HepG2 (cell line): ENCODE results near the gene COX14. TPM values are rescaled to one million over a fixed set of nuclear protein-coding genes. Genes with fewer than 3 reads are reported as not detected.

ENCODE experiments used
- AHR ChIP-seq: IDR thresholded peaks from 2 replicates; pipeline ENCODE4 v1.6.1; 2018; ENCODE audit warnings: missing genetic modification reagents, missing compliant biosample characterization
- GATAD1 ChIP-seq: IDR thresholded peaks from 2 replicates; pipeline ENCODE4 v1.6.1; 2016; ENCODE audit warnings: missing genetic modification reagents, missing compliant biosample characterization
- YEATS2 ChIP-seq: sonication (generic); formaldehyde crosslinking; IDR thresholded peaks from 2 replicates; pipeline ENCODE4 v1.4.0; 2020; ENCODE audit warnings: missing genetic modification reagents, borderline replicate concordance
- ZNF20 ChIP-seq: sonication (generic); formaldehyde crosslinking; IDR thresholded peaks from 2 replicates; pipeline ENCODE4 v1.4.0; 2020; ENCODE audit warnings: mild to moderate bottlenecking, moderate library complexity, missing genetic modification reagents
- ZNF367 ChIP-seq: sonication (generic); formaldehyde crosslinking; IDR thresholded peaks from 2 replicates; pipeline ENCODE4 v1.4.0; 2020; ENCODE audit warnings: missing genetic modification reagents, borderline replicate concordance
- ZNF567 ChIP-seq: sonication (generic); formaldehyde crosslinking; IDR thresholded peaks from 2 replicates; pipeline ENCODE4 v1.8.1; 2023; ENCODE audit warnings: mild to moderate bottlenecking, missing genetic modification reagents, borderline replicate concordance
- ZNF841 ChIP-seq: sonication (generic); formaldehyde crosslinking; IDR thresholded peaks from 2 replicates; pipeline ENCODE4 v1.8.1; 2023; ENCODE audit warnings: missing genetic modification reagents, borderline replicate concordance
- polyA plus RNA-seq, 8 experiments: library from polyadenylated mRNA; depleted of rRNA in 3 of 8; stranded (reverse) in 7 of 8; unstranded in 1 of 8; fragments of >200 nt; fragmentation: Illumina TruSeq in 4 of 8; extraction: Trizol in 4 of 8; gene quantifications; 2 replicates each; pipeline versions ENCODE4 v1.2.1 to v1.2.3, GENCODE V29; 2011 to 2016; ENCODE audit warnings: low read depth in 4 of 8, missing spikeins in 1 of 8, mixed read lengths in 1 of 8; ENCODE audit not compliant: insufficient read depth in 1 of 8
- total RNA-seq, 5 experiments: library from RNA; depleted of rRNA; stranded (reverse); fragments of >200 nt; fragmentation: Illumina TruSeq; extraction: Trizol; gene quantifications; 2 replicates each; pipeline ENCODE4 v1.2.3, GENCODE V29; 2016; ENCODE audit warnings: low read depth in 1 of 5
- TF ChIP-seq, protein P1 (sequence below), 2 experiments: sonication (generic) in 1 of 2; formaldehyde crosslinking in 1 of 2; IDR thresholded peaks; 2 replicates each; pipeline versions ENCODE4 v1.6.1 to v1.9.0; 2014 to 2022; ENCODE audit warnings: antibody characterized with exemption in 1 of 2, borderline replicate concordance in 1 of 2, inconsistent platforms in 1 of 2, low read depth in 1 of 2, missing genetic modification reagents in 1 of 2
- TF ChIP-seq, protein P2 (sequence below): sonication (generic); formaldehyde crosslinking; IDR thresholded peaks from 2 replicates; pipeline ENCODE4 v1.4.0; 2020; ENCODE audit warnings: missing genetic modification reagents, borderline replicate concordance
- TF ChIP-seq, protein P3 (sequence below): sonication (generic); formaldehyde crosslinking; IDR thresholded peaks from 2 replicates; pipeline ENCODE4 v1.9.0; 2022; ENCODE audit warnings: missing genetic modification reagents, mild to moderate bottlenecking, borderline replicate concordance
- TF ChIP-seq, protein P4 (sequence below): sonication (generic); formaldehyde crosslinking; IDR thresholded peaks from 2 replicates; pipeline ENCODE4 v1.4.0; 2020; ENCODE audit warnings: missing genetic modification reagents
- TF ChIP-seq, protein P5 (sequence below): sonication (generic); formaldehyde crosslinking; conservative IDR thresholded peaks from 2 replicates; pipeline ENCODE4 v1.5.0; 2020; ENCODE audit warnings: missing genetic modification reagents

Gene COX14
- total and polyA plus RNA-seq, 2 of the 13 experiments (the other 11 are each of a cell fraction or from before 2014, with no cell fraction given), result 53.0 to 71.6 TPM

DNA sequence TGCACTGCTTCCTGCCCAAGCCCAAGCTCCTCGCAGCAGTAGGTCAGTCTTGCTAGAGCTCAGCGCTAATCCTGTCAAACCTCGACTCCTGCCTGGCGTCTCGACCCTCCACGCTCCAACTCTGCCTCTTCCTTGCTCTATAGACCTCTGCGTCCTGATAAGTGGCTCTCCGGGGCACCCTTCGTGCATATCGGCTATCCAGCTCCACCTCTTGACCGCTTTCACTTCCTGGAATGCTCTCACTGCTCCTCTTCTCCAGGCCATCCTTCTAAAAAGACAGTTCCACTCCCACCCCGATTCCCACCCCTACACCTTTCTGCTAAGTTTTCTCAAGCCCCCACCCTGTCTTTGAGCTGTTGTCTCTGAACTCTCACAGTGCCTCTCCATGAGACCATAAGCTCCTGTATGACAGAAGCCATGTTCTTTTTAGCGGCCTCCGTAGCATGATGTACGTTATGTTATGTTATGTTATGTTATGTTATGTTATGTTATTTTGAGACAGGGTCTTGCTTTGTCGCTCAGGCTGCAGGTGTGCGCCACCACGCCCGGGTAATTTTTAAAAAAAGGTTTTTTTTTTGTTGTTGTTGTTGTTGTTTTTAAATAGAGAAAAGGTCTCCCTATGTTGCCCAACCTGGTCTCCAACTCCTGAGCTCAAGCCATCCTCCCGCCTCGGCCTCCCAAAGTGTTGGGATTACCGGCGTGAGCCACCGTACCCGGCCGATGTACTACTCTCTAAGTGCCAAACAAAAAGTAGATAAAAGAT, 601 bp downstream of the COX14 start (continued):
- TF ChIP-seq ZNF367 (CRISPR knock-in tag), result no peak
- TF ChIP-seq, protein P1, sequence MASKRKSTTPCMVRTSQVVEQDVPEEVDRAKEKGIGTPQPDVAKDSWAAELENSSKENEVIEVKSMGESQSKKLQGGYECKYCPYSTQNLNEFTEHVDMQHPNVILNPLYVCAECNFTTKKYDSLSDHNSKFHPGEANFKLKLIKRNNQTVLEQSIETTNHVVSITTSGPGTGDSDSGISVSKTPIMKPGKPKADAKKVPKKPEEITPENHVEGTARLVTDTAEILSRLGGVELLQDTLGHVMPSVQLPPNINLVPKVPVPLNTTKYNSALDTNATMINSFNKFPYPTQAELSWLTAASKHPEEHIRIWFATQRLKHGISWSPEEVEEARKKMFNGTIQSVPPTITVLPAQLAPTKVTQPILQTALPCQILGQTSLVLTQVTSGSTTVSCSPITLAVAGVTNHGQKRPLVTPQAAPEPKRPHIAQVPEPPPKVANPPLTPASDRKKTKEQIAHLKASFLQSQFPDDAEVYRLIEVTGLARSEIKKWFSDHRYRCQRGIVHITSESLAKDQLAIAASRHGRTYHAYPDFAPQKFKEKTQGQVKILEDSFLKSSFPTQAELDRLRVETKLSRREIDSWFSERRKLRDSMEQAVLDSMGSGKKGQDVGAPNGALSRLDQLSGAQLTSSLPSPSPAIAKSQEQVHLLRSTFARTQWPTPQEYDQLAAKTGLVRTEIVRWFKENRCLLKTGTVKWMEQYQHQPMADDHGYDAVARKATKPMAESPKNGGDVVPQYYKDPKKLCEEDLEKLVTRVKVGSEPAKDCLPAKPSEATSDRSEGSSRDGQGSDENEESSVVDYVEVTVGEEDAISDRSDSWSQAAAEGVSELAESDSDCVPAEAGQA (IDR thresholded peaks at IDR 0.05; ENCODE audit: low read depth), result no peak
- TF ChIP-seq, protein P1 (CRISPR knock-in tag; IDR thresholded peaks at IDR 0.05; ENCODE audit: borderline replicate concordance), result no peak
- TF ChIP-seq, protein P2, sequence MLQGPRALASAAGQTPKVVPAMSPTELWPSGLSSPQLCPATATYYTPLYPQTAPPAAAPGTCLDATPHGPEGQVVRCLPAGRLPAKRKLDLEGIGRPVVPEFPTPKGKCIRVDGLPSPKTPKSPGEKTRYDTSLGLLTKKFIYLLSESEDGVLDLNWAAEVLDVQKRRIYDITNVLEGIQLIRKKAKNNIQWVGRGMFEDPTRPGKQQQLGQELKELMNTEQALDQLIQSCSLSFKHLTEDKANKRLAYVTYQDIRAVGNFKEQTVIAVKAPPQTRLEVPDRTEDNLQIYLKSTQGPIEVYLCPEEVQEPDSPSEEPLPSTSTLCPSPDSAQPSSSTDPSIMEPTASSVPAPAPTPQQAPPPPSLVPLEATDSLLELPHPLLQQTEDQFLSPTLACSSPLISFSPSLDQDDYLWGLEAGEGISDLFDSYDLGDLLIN (CRISPR knock-in tag), result 0 out of 2 replicates have a peak, but pooled peaks have one; percentile 72
- TF ChIP-seq, protein P3, sequence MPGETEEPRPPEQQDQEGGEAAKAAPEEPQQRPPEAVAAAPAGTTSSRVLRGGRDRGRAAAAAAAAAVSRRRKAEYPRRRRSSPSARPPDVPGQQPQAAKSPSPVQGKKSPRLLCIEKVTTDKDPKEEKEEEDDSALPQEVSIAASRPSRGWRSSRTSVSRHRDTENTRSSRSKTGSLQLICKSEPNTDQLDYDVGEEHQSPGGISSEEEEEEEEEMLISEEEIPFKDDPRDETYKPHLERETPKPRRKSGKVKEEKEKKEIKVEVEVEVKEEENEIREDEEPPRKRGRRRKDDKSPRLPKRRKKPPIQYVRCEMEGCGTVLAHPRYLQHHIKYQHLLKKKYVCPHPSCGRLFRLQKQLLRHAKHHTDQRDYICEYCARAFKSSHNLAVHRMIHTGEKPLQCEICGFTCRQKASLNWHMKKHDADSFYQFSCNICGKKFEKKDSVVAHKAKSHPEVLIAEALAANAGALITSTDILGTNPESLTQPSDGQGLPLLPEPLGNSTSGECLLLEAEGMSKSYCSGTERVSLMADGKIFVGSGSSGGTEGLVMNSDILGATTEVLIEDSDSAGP (CRISPR knock-in tag), result peak; percentile 76; the same call in 1 of the 2 replicates
- TF ChIP-seq YEATS2 (CRISPR knock-in tag), result no peak
- TF ChIP-seq AHR (CRISPR knock-in tag), result no peak
- TF ChIP-seq ZNF567, result 0 out of 2 replicates have a peak, but pooled peaks have one; percentile 42
- TF ChIP-seq, protein P4, sequence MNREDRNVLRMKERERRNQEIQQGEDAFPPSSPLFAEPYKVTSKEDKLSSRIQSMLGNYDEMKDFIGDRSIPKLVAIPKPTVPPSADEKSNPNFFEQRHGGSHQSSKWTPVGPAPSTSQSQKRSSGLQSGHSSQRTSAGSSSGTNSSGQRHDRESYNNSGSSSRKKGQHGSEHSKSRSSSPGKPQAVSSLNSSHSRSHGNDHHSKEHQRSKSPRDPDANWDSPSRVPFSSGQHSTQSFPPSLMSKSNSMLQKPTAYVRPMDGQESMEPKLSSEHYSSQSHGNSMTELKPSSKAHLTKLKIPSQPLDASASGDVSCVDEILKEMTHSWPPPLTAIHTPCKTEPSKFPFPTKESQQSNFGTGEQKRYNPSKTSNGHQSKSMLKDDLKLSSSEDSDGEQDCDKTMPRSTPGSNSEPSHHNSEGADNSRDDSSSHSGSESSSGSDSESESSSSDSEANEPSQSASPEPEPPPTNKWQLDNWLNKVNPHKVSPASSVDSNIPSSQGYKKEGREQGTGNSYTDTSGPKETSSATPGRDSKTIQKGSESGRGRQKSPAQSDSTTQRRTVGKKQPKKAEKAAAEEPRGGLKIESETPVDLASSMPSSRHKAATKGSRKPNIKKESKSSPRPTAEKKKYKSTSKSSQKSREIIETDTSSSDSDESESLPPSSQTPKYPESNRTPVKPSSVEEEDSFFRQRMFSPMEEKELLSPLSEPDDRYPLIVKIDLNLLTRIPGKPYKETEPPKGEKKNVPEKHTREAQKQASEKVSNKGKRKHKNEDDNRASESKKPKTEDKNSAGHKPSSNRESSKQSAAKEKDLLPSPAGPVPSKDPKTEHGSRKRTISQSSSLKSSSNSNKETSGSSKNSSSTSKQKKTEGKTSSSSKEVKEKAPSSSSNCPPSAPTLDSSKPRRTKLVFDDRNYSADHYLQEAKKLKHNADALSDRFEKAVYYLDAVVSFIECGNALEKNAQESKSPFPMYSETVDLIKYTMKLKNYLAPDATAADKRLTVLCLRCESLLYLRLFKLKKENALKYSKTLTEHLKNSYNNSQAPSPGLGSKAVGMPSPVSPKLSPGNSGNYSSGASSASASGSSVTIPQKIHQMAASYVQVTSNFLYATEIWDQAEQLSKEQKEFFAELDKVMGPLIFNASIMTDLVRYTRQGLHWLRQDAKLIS, result no peak
- no peak for TF ChIP-seq ZNF841 (CRISPR knock-in tag)
- TF ChIP-seq, protein P5, sequence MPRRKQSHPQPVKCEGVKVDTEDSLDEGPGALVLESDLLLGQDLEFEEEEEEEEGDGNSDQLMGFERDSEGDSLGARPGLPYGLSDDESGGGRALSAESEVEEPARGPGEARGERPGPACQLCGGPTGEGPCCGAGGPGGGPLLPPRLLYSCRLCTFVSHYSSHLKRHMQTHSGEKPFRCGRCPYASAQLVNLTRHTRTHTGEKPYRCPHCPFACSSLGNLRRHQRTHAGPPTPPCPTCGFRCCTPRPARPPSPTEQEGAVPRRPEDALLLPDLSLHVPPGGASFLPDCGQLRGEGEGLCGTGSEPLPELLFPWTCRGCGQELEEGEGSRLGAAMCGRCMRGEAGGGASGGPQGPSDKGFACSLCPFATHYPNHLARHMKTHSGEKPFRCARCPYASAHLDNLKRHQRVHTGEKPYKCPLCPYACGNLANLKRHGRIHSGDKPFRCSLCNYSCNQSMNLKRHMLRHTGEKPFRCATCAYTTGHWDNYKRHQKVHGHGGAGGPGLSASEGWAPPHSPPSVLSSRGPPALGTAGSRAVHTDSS (CRISPR knock-in tag), result no peak
- TF ChIP-seq ZNF20 (CRISPR knock-in tag), result 0 out of 2 replicates have a peak, but pooled peaks have one; percentile 24
- TF ChIP-seq GATAD1, result no peak
